ENCODE results near the gene PRRT1. TPM values are rescaled to one million over a fixed set of nuclear protein-coding genes. Genes with fewer than 3 reads are reported as not detected.

Gene PRRT1
- total RNA-seq, 1 donor from 2014 or later = 1.4 TPM

- intact Hi-C loops (cut with DNase I) = loop anchor here (5.0 kb wide), 1 partner anchor 70 kb away; no protein-coding TSS in a partner anchor
- Histone ChIP-seq H3K9me3 (no peaks in the 10 kb centered on the region), H3K4me3 (peak overlapping the region in 1 of 2 donors; percentile 93), H3K36me3 (peaks cover 31 to 35% of the 10 kb centered on the region in 2 donors), H3K4me1 (peaks cover 19 to 25% of the 10 kb centered on the region in 2 donors), H3K27ac (peak overlapping the region in 1 of 2 donors; percentile 89), H3K27me3 (no peaks in the 10 kb centered on the region)
- DNase-seq (ENCODE audit: low spot score in 2 of 2) = no peak
- no peak for TF ChIP-seq CTCF (IDR thresholded peaks at IDR 0.05)
These were observed 24.9 kb downstream of the PRRT1 start for GRCh38 chr6:32126880-32127279.

GRCh38 chr6:32123681-32124080, 28.1 kb downstream of the PRRT1 start:
- no peak for DNase-seq (ENCODE audit: low spot score in 2 of 2)
- intact Hi-C loops (cut with DNase I) = no loop called here
- no peak for TF ChIP-seq CTCF (IDR thresholded peaks at IDR 0.05)
- peaks cover 10 to 22% of the 10 kb centered on the region in 2 donors for H3K4me1 ChIP-seq
- no peaks in the 10 kb centered on the region for H3K9me3 ChIP-seq
- H3K4me3 ChIP-seq = no peak overlapping the region
- H3K27ac ChIP-seq = no peak overlapping the region
- H3K36me3 ChIP-seq = peaks cover 55 to 62% of the 10 kb centered on the region in 2 donors
- H3K27me3 ChIP-seq = no peaks in the 10 kb centered on the region

GRCh38 chr6:32120573-32121059, 31.1 kb downstream of the PRRT1 start:
- intact Hi-C loops (cut with DNase I) = no loop called here
- DNase-seq (ENCODE audit: low spot score in 2 of 2) = no peak
- no peak for TF ChIP-seq CTCF (IDR thresholded peaks at IDR 0.05)
- H3K4me1 ChIP-seq = peaks cover 0 to 5% of the 10 kb centered on the region in 2 donors
- H3K4me3 ChIP-seq = no peak overlapping the region
- H3K27me3 ChIP-seq = no peaks in the 10 kb centered on the region
- H3K9me3 ChIP-seq = no peaks in the 10 kb centered on the region
- H3K36me3 ChIP-seq = peaks cover 72 to 83% of the 10 kb centered on the region in 2 donors
- H3K27ac ChIP-seq = no peak overlapping the region

GRCh38 chr6:32118782-32119628, 32.7 kb downstream of the PRRT1 start:
- peak in 1 of 2 donors; percentile 90 for DNase-seq (ENCODE audit: low spot score in 2 of 2)
- no peak overlapping the region for H3K4me3 ChIP-seq
- H3K4me1 ChIP-seq = peaks cover 0 to 8% of the 10 kb centered on the region in 2 donors
- H3K36me3 ChIP-seq = peaks cover 60 to 70% of the 10 kb centered on the region in 2 donors
- peak; percentile 88 to 93 (median 89) for TF ChIP-seq CTCF (IDR thresholded peaks at IDR 0.05)
- no peaks in the 10 kb centered on the region for H3K9me3 ChIP-seq
- intact Hi-C loops (cut with DNase I) = loop anchor here (1.0 to 5.0 kb wide), 2 partner anchors 35 to 123 kb away; partner anchors contain the start of gene PPT2
- H3K27ac ChIP-seq = peak overlapping the region in 1 of 2 donors; percentile 10
- no peaks in the 10 kb centered on the region for H3K27me3 ChIP-seq

GRCh38 chr6:32117461-32117860, 34.3 kb downstream of the PRRT1 start:
- intact Hi-C loops (cut with DNase I) = loop anchor here (5.0 kb wide), 1 partner anchor 125 kb away; no protein-coding TSS in a partner anchor
- peaks cover 51 to 67% of the 10 kb centered on the region in 2 donors for H3K36me3 ChIP-seq
- DNase-seq (ENCODE audit: low spot score in 2 of 2) = no peak
- TF ChIP-seq CTCF (IDR thresholded peaks at IDR 0.05) = no peak
- H3K27me3 ChIP-seq = no peaks in the 10 kb centered on the region
- H3K9me3 ChIP-seq = no peaks in the 10 kb centered on the region
- H3K4me1 ChIP-seq = peaks cover 0 to 22% of the 10 kb centered on the region in 2 donors
- H3K4me3 ChIP-seq = no peak overlapping the region
- no peak overlapping the region for H3K27ac ChIP-seq
